AG04449 (cell line): ENCODE data around the gene IPO4.
A peak's percentile ranks its signal among the peaks of the same experiment; 100 is the strongest.

Experiments used
- CTCF ChIA-PET: fragments of 350-600 bp; formaldehyde crosslinking; extraction: SDS; loops from one replicate; lab custom pipeline; 2021; ENCODE audit warnings: antibody characterized with exemption; lab: Yijun Ruan, JAX
- POLR2A ChIA-PET: fragments of 400-600, 350-600 bp; formaldehyde crosslinking; extraction: SDS; loops from one replicate; lab custom pipeline; 2020; ENCODE audit warnings: antibody characterized with exemption, inconsistent platforms; lab: Yijun Ruan, JAX
- DNase-seq: peaks from one replicate; pipeline ENCODE4 v3.0.0-alpha.2; 2010; ENCODE audit warnings: low read depth, low spot score
- H3K4me3 ChIP-seq: 2 replicates; pipeline ENCODE4 v1.5.1; 2011; ENCODE audit warnings: low read depth, mild to moderate bottlenecking, control low read depth, low read length
- TF ChIP-seq, protein P1 (sequence below): IDR thresholded peaks from one replicate; pipeline ENCODE4 v1.5.1; 2011; ENCODE audit warnings: mild to moderate bottlenecking, moderate library complexity, low read length, control low read depth, inconsistent platforms; ENCODE audit not compliant: insufficient read depth; ENCODE audit errors: missing control alignments

IPO4 gene

DNA sequence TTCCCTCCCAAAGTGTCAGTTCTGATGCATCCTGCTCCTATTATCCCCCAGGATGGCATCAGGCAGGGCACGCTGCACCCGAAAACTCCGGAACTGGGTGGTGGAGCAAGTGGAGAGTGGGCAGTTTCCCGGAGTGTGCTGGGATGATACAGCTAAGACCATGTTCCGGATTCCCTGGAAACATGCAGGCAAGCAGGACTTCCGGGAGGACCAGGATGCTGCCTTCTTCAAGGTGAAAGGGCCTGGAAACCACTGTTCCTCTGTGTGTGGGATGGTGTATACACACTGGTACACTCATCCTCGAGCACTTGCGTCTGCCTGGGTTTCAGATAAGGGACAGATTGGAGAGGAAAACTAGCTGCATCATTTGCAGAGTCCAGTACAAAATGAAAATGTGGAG lies 26.5 kb downstream of the IPO4 start:
- TF ChIP-seq, protein P1, sequence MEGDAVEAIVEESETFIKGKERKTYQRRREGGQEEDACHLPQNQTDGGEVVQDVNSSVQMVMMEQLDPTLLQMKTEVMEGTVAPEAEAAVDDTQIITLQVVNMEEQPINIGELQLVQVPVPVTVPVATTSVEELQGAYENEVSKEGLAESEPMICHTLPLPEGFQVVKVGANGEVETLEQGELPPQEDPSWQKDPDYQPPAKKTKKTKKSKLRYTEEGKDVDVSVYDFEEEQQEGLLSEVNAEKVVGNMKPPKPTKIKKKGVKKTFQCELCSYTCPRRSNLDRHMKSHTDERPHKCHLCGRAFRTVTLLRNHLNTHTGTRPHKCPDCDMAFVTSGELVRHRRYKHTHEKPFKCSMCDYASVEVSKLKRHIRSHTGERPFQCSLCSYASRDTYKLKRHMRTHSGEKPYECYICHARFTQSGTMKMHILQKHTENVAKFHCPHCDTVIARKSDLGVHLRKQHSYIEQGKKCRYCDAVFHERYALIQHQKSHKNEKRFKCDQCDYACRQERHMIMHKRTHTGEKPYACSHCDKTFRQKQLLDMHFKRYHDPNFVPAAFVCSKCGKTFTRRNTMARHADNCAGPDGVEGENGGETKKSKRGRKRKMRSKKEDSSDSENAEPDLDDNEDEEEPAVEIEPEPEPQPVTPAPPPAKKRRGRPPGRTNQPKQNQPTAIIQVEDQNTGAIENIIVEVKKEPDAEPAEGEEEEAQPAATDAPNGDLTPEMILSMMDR = no peak
- ChIA-PET POLR2A (interaction anchor here (0.7 to 2.7 kb wide), 9 partner anchors 8 to 80 kb away, joined by 3 to 9 read pairs (median 5); partner anchors contain the start of genes DCAF11, IPO4, NRL and PSME2), CTCF (interaction anchor here (1.1 to 6.9 kb wide), 18 partner anchors 8 to 147 kb away, joined by 3 to 165 read pairs (median 17); partner anchors contain the start of genes DCAF11, DHRS1, EMC9 and IPO4)
- peak overlapping the region; percentile 93 for H3K4me3 ChIP-seq
- DNase-seq = no peak

DNA sequence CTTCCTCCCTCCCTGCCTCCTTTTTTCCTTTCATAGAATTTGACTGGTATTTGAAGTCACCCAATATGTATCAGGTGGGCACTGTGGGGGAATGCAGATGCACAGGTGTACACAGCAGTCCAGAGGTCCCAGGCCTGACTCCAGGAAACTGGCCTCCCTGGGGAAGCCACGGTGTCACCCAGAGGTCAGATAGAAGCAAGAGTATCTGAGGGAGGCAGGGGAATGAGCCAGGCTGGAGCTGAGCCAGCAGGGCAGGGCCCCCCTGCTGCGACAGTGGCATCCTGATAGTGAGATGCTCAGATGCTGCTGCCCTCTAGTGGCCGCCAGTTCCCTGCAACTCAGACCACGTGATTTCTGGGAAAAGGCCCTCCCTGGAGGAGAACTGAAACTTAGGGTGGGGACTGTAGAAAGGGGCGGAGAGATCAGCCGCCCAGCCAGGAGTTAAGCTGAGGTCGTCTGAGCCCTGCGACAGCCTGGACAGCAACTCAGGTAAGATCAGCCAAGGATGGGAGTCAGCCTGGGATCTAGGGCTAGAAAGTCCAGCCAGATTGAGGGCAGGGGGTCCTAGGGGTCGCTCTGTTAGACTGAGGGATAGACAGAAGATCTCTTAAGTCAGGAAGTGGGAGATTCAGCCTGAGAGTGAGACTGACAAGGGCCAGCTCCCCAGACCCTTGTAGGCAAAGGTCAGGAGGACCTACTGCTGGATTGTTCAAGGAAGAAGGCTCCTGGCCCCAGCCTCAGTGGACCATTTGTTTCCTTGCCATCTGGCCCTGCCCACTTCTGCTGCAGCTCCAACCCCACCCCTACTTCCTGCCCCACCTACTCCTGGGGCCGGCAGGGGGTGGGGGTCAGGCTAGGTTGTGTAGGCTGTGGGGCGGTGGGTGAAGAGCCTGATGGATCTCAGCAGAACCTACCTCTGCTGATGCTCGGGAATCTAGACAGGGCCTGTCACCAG lies 27.5 kb downstream of the IPO4 start, which contains the start of gene IRF9:
Gene IRF9 (plus strand): TSS at position 416 of the 955 bp plus-strand sequence. CDS start 880 bp downstream, outside the sequence.
- peak within 1 kb of the TSS; percentile 93 for H3K4me3 ChIP-seq
- peak; percentile 72 for DNase-seq
- TF ChIP-seq, protein P1 = peak; percentile 98
- ChIA-PET POLR2A (interaction anchor here (0.6 to 2.7 kb wide), 11 partner anchors 9 to 81 kb away, joined by 3 to 13 read pairs (median 5); partner anchors contain the start of genes DCAF11, EMC9, NRL and PCK2), CTCF (interaction anchor here (0.6 to 6.9 kb wide), 39 partner anchors 9 to 147 kb away, joined by 3 to 165 read pairs (median 4); partner anchors contain the start of genes CIDEB, DCAF11, DHRS1 and EMC9)

DNA sequence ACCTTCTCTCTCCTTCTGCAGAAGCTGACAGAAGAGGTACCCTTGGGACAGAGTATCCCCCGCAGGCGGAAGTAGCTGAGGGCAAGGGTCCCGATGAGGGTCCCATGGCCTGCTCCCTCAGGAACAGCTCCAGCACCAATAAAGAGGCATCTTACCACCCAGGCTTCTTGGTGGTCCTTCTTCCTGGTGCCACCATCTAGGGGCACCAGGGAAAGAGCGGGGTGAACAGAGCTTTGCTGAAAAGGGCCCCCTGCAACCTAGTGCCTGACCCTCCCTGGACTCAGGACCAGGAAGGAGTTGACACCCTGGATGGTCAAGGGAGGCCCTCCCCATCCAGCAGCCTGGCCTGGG lies 28.1 kb downstream of the IPO4 start:
- CTCF ChIA-PET = interaction anchor here (0.8 to 6.9 kb wide), 24 partner anchors 9 to 137 kb away, joined by 3 to 165 read pairs (median 12); partner anchors contain the start of genes DCAF11, DHRS1, EMC9 and IPO4
- POLR2A ChIA-PET = interaction anchor here (1.6 to 2.7 kb wide), 4 partner anchors 9 to 66 kb away, joined by 5 to 13 read pairs (median 8); partner anchors contain the start of genes EMC9, PCK2, PSME2 and RNF31
- DNase-seq = no peak
- no peak overlapping the region for H3K4me3 ChIP-seq
- TF ChIP-seq, protein P1 = no peak

DNA sequence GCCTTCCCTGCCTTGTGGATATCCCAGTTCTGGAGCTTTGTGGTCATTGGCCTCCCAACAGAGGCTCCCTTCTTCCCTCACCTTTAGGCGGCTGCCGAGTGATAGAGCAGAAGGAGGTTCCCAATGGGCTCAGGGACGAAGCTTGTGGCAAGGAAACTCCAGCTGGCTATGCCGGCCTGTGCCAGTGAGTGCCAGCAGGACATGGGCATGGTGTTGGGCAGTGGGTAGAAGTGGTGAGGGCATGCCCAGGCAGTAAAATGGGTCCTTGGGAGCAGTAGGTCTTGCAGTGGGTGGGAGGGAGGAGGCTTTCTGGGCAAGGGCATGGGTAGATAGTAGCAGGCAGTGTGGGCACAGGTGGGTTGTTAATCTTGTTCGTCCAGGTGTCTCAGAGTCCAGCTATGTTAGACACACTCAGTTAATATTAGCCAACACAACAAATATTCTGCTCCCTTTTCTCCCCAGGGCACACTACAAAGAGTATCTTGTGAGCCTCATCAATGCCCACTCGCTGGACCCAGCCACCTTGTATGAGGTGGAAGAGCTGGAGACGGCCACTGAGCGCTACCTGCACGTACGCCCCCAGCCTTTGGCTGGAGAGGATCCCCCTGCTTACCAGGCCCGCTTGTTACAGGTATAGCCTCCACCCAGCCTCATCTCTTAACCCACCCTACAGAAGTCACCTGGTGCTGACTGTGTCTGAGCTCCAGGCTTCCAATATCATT lies 28.7 kb downstream of the IPO4 start:
- TF ChIP-seq, protein P1 = no peak
- CTCF ChIA-PET = interaction anchor here (0.7 to 6.9 kb wide), 22 partner anchors 10 to 148 kb away, joined by 3 to 165 read pairs (median 15); partner anchors contain the start of genes CIDEB, DCAF11, DHRS1 and EMC9
- POLR2A ChIA-PET = interaction anchor here (1.1 to 2.7 kb wide), 5 partner anchors 9 to 66 kb away, joined by 4 to 13 read pairs (median 8); partner anchors contain the start of genes EMC9, PCK2, PSME2 and RNF31
- DNase-seq = no peak
- H3K4me3 ChIP-seq = no peak overlapping the region

DNA sequence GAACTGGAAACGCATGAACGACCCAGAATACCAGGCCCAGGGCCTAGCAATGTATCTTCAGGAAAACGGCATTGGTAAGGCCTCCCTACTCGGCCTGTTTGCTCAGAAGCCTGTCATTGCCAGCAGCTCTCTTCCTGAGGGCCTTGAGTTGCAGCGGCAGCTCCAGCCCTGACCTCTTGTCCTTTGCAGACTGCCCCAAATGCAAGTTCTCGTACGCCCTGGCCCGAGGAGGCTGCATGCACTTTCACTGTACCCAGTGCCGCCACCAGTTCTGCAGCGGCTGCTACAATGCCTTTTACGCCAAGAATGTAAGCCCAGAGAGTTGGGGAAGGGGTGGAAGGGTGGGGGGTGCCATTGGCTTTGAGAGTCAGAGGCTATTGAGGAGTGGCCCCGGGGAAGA lies 31.3 kb downstream of the IPO4 start:
- TF ChIP-seq, protein P1 = no peak
- no peak overlapping the region for H3K4me3 ChIP-seq
- POLR2A ChIA-PET = no interaction called here
- CTCF ChIA-PET = interaction anchor here (1.2 to 6.9 kb wide), 4 partner anchors 8 to 151 kb away, joined by 3 to 165 read pairs (median 4); partner anchors contain the start of genes CIDEB, PSME2 and RNF31
- no peak for DNase-seq
